LNCAP (cell line): ENCODE results near the gene FAM149A.

Source experiments
- TF ChIP-seq, protein P1 (sequence below): fragments of 450-650 bp; IDR thresholded peaks from 2 replicates; pipeline ENCODE4 v1.5.1; 2017; ENCODE audit warnings: mild to moderate bottlenecking

The FAM149A gene

DNA sequence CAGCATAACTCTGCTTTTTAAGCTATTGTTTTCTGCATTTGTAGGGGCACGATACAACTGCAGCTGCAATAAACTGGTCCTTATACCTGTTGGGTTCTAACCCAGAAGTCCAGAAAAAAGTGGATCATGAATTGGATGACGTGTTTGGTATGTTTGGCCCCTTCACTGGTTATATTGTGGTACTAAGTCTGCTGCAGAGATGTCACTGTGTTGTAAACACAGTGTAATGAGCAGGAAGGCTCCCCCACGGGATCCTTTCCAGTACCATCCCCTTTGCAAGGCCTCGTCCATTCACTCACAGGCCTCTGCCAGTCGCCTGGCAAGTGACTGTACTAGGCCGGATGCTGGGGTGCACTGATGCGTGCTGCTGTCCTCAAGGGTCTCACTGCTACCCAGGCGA lies 100.7 kb downstream of the FAM149A start:
- TF ChIP-seq, protein P1, sequence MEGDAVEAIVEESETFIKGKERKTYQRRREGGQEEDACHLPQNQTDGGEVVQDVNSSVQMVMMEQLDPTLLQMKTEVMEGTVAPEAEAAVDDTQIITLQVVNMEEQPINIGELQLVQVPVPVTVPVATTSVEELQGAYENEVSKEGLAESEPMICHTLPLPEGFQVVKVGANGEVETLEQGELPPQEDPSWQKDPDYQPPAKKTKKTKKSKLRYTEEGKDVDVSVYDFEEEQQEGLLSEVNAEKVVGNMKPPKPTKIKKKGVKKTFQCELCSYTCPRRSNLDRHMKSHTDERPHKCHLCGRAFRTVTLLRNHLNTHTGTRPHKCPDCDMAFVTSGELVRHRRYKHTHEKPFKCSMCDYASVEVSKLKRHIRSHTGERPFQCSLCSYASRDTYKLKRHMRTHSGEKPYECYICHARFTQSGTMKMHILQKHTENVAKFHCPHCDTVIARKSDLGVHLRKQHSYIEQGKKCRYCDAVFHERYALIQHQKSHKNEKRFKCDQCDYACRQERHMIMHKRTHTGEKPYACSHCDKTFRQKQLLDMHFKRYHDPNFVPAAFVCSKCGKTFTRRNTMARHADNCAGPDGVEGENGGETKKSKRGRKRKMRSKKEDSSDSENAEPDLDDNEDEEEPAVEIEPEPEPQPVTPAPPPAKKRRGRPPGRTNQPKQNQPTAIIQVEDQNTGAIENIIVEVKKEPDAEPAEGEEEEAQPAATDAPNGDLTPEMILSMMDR = no peak

DNA sequence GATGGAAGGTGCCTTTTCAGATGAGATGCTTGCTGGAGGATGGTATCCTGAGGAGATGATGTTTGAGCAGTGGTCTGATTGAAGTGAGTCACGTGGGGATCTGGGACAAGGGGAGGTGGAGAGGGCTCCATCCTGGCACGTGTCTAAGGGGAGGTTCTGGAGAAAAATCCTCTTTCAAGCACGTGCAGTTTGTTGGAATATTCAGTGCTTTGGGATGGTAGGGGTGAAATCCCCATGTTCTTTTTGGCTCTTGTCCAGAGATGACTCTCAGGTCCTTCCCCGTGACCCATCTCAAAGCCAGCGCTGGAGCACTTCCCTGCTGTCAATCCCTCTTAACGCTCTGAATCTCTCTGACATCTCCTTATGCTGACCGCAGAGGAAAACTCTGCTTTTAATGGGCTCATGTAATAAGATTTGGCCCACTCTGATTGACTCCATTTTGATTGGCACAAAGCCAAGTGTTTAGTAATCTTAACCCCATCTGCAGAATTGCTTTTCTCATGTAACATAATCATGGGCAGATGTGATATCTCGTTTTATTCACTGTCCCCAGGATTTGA lies 112.0 kb downstream of the FAM149A start:
- TF ChIP-seq, protein P1 = no peak

DNA sequence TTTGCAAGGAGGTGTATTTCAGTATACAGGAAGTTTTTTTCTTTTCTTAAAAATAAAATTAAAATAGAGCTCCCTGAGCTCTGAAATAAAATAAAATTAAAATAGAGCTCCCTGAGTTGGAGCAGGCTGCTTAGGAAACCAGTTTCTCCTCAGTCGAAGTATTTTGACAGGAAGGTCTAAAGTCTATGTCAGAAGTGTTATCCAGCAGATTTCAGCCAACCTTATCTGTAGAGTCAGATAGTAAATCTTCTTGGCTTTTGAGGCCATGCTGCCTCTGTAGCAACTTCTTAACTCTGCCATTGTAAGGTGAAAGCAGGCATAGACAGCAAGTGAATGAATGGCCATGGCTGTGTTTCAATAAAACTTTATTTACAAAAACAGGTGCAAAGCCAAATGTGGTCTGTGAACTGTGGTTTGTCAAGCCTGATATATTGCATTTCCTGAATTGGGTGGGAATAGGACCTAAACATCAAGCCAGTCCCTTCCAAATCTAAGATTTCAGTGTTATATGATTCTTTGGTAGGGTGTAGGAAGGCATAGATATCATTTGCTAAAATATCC lies 113.3 kb downstream of the FAM149A start:
- TF ChIP-seq, protein P1 = no peak

DNA sequence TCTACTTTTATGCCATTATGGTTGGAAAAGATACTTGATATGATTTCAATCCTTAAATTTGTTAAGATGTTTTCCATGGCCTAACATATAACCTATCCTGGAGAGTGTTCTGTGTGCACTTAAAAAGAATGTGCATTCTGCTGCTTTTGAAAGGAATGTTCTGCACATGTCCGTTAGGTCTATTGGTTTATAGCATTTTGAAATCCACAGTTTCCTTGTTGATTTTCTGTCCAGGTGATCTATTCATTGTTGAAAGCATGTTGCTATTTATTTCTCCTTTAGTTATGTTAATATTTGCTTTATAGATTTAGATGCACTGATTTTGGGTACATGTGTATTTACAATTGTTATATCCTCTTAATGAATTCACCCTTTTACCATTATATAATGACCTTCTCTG lies 117.1 kb downstream of the FAM149A start:
- TF ChIP-seq, protein P1 = no peak
